M059J (cell line): ENCODE data around the gene HEPHL1. TPM values are rescaled to one million over a fixed set of nuclear protein-coding genes. Genes with fewer than 3 reads are reported as not detected.

Experiments
- DNase-seq: peaks from one replicate; pipeline ENCODE4 v3.0.0-alpha.2; 2012; ENCODE audit warnings: low read depth
- total RNA-seq: library from RNA; depleted of rRNA; stranded (reverse); fragments of >200 nt; shearing (Covaris generic); gene quantifications from 2 replicates; pipeline ENCODE4 v1.2.3, GENCODE V29; 2014

HEPHL1 gene
- total RNA-seq, 1 experiment from 2014 or later, result 1.0 TPM

DNA sequence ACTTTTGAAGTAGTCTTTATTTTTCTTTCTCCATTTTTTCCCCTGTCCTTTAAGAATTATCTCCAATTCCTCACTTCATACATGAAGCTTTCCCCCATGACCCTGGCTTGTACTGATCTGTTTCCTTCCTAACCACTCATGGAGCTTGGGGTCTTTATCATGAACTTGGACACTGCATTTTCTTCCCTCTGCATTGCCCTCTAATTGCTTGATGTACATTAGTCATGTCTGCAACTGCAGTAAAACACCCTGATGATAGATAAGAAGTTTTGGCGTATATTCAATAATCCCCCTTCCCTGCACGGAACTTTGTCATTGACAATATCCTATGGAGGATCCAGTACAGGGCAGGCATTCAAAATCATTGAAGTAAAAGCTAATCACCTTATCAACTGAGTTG is 3.4 kb downstream of the HEPHL1 start:
- no peak for DNase-seq

DNA sequence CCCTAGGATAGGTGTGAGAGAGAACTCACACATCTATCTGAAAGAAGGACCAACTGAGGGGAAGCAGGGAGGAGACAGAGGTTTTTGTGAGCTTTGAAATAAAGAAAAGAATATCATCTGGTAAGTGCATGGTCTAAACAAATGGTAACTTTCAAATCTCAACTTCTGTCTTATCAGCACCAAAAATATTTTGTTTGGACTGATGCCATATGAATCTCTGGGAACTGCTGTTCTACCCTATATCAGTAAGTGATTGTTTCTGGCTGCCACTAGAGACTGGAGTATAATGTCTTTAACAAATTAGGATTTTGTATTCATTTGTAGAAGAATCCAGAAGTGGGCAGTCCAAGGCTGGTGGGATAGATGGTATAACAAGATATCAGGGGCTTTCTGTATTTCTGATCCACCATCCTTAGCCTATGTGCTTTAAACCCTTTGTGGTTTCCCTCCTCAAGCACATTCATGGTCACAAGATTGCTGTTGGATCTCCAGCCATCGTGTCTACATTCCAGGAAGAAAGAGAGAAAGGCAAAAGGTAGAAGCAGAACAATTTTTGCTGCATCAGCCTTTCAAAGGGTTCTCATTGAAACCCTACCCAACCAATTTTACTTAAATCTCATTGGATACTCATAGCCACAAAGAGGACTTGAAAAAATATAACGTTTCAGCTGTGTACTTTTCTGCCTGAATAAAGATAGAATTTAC is 4.7 kb downstream of the HEPHL1 start:
- DNase-seq, result peak; percentile 35

DNA sequence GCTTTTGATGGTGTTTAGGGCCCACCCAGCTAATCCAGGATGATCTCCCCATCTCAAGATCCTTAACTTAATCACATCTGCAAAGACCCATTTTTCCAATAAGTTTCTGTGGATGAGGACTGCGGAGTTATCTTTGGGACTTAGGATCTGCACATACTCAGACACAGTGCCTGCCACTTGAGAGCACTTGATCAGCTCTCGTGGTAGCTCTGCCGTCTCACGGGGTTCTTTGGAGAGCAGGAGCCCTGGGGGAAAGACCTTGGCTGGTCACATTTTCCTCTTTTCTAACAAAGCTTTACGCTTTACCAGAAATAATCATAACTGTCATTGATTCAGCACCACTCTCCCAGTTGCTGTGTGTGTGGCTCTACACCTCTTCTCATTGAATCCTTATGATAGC is 6.1 kb downstream of the HEPHL1 start:
- DNase-seq, result no peak

DNA sequence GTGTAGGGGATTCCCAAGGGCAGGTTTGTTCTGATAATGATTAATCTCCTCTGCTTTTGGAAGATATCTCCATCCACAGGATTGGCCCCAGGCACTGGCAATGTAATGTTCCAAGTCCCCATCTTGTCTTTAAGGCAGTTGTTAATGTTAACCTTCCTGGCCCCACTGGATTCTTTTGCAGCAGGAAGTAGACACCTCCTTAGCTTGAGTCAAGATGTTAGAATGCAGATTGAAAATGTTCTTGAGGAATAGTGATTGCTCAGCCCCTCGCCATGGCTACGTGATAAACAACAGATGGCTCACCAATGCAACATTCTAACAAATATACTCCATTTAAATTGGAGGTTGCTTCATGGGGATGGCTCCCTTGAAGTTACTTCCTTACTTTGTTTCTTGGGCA is 7.3 kb downstream of the HEPHL1 start:
- peak; percentile 97 for DNase-seq

- peak; percentile 71 for DNase-seq
These were observed 8.9 kb downstream of the HEPHL1 start for GRCh38 chr11:94030059-94030458.

DNA sequence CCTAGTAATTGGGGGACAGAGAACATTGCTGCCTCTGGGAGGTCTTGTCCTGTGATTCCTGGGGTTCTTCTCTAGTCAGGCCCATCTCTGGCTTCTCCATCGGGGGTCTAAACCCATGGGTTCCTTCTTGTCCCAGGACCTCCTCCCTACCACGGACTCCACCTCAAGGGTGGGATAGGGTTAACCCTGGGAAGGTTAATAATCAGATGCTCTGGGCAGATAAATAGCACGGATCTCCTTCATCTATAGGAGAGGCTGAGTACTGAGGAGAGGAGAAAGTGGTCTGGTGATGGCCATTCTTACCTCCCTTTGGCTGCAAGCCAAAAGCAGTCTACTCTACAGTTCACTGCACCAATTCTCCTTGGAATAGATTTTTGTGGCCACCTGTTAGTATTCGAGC is 10.5 kb downstream of the HEPHL1 start:
- DNase-seq, result no peak

DNA sequence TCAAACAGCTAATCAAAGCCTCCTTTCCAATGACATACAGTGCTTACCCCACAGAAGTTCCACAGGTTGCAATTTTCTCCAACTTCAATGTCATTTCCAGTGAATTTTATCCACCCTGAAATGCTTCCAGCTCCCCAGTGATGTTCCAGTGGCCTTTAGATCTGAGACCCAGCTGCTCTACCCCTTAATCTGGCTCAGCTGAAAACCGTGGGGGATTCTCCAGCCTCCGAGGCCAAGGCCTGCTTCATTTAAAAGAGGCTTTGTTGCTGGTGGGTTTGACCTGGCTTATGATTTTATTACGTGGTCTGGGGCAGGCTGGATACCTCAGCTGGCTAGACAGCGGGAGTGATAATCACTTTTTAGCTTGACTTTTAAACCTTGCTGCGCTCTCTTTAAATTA is 10.9 kb downstream of the HEPHL1 start:
- no peak for DNase-seq

DNA sequence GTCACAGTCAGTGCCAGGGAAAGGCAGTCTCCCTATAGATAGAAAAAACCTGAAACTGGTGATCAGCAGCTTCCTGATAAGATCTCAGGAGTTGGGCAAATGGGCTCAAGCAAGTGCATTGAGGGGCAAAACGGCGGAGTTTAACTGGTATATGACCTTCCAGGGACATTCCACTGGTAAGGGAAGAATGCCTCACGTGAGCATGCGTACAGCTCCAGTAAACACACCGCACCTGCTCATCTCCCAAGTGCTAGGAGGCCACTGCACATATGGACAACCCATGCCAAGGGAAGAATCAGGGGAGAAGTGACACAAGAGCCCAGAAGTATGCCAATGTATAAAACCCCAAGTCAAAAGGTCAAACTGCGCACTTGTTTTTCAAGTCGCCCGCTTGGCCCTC is 11.6 kb downstream of the HEPHL1 start:
- DNase-seq, result no peak

- peak; percentile 35 for DNase-seq
These were observed 13.1 kb downstream of the HEPHL1 start for GRCh38 chr11:94034207-94034606.

DNA sequence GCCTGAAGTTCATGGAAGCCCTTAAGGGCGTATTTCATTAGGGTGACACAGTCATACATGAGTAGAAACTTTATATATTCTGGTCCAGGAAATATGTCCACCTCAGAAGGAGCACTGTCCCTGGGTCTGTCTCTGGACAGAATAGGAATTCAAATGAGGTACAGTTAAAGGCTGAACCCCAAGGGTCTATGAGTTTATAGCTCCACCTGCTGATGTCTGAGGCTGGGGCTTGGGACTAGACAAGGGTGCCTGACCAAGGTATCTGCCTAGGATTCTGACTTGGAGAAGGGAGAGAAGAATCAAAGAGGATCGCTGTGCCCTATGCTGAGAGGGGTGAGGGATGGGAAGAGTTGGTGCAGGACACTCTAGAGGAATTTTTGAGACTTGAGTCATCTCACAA is 14.9 kb downstream of the HEPHL1 start:
- DNase-seq, result peak; percentile 59

GRCh38 chr11:94043241-94043640 is 22.1 kb downstream of the HEPHL1 start:
- DNase-seq, result no peak

GRCh38 chr11:94046796-94047195 is 25.6 kb downstream of the HEPHL1 start:
- no peak for DNase-seq

DNA sequence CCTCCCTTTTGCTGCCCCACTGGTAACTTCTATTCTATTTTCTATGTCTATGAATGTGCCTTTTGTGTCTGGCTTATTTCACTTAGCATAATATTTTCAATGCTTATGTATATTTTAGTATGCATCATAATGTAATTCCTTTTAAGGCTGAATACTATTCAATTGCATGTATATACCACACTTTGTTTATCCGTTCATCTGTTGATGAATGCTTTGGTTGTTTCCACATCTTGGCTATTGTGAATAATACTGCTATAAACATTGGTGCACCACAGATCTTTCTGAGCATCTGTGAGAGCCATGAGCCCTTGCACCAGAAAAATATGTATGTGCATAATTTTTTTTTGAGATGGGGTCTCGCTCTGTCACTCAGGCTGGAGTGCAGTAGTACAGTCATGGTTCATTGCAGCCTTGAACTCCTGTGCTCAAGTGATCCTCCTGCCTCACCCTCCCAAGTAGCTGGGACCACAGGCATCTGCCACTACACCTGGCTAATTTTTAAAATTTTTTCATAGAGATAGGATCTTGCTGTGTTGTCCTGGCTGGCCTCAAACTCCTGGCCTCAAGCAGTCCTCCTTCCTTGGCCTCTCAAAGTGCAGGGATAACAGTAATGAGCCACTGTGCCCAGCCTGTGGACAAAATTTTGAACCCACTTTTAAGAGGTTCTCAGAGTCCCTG is 27.0 kb downstream of the HEPHL1 start:
- DNase-seq, result no peak

GRCh38 chr11:94049351-94049750 is 28.2 kb downstream of the HEPHL1 start:
- DNase-seq, result no peak

DNA sequence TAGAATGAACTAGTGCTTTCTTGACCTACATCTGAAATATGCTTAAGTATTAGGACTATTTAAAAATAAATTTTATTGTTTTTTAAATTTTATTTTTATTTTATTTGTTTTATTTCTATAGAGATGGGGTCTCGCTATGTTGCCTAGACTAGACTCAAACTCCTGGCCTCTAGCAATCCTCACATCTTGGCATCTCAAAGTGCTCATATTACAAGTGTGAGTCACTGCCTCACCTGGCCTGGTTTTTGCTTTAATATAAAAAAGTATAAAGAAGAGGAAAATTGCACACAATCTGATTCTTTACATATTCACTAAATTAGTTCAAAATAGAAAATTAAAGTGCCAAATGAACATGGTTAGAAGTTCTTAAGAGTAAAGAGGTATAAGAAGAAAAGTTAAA is 37.5 kb downstream of the HEPHL1 start:
- no peak for DNase-seq

DNA sequence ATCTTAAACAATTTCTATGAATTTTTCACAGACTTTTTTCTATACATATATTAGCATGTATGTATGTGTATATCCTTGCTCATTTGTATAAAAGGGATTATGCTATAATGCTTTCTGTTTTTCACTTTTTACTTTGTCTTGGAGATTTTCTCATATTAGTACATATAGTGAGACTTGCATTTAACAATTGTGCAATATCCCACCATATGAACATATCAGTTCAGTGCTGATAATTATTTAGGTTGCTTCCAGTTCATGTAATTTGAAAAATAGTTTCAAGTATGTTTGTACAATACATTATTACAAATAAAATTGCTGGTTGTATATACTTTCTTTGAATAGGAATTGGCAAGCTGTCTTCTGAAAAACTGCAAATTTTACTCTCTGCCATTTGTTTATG is 37.9 kb downstream of the HEPHL1 start:
- DNase-seq, result no peak

GRCh38 chr11:94060401-94060800 is 39.2 kb downstream of the HEPHL1 start:
- DNase-seq, result no peak

GRCh38 chr11:94062360-94062759 is 41.2 kb downstream of the HEPHL1 start:
- DNase-seq, result no peak

DNA sequence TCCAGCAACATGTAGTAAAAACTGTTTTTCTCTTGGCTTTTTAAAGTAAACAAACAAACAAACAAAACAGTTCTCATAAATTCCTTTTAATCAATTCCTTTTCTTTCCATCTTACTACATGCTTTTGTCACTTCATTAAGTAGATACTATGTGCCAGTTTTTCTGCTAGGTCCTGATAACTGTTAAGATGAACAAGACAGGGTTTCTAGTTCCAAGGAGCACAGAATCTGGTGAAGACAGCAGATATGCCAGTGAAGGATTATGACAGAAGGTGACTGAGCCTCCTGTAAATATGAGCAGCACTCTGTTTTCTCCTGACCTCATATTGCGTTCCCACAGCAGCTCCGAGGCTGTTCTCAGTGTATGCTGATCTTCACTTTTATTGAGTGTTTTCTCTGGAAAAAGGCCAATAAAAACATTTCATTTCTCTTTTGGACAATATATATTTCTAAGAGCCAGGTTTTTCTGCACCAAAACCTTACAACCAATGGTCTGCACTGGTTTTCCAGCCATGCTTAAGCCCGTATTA is 45.8 kb downstream of the HEPHL1 start:
- DNase-seq, result no peak

DNA sequence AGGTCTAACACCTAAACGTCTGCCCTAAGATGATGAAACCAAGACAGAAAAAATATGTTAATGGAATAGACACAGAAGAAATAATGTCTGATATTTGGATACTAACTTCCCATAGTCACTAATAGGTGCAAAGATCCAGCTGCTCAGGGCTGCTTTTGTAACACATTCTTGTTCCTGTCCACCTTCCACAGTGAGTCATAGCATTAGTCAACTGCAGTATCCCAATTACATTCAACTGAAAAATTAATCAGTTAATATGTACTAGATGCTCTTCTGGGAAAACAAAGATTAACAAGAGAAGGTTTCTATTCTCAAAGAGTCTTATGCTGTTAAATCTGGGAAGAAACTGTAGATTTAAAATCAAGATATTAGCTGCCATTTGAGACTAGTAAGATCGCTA is 47.6 kb downstream of the HEPHL1 start:
- peak; percentile 43 for DNase-seq

- DNase-seq, result no peak
These were observed 56.6 kb downstream of the HEPHL1 start for GRCh38 chr11:94077552-94078293.

- DNase-seq, result no peak
These were observed 63.0 kb downstream of the HEPHL1 start for GRCh38 chr11:94084164-94084563.

GRCh38 chr11:94088906-94089305 is 67.8 kb downstream of the HEPHL1 start:
- DNase-seq, result no peak
